Pons (tissue), 1 donor: Measurements from ENCODE around the gene CUL1.
A peak's percentile ranks its signal among the peaks of the same experiment; 100 is the strongest.
"Not testable (repeated sequence)": the region's sequence is repeated elsewhere in the genome, so short reads cannot be mapped to it uniquely, and the experiment has no call there.

Experiments used
- DNase-seq: peaks from one replicate; pipeline ENCODE4 v3.0.0-alpha.2; 2016; ENCODE audit warnings: low spot score

Gene CUL1

DNA sequence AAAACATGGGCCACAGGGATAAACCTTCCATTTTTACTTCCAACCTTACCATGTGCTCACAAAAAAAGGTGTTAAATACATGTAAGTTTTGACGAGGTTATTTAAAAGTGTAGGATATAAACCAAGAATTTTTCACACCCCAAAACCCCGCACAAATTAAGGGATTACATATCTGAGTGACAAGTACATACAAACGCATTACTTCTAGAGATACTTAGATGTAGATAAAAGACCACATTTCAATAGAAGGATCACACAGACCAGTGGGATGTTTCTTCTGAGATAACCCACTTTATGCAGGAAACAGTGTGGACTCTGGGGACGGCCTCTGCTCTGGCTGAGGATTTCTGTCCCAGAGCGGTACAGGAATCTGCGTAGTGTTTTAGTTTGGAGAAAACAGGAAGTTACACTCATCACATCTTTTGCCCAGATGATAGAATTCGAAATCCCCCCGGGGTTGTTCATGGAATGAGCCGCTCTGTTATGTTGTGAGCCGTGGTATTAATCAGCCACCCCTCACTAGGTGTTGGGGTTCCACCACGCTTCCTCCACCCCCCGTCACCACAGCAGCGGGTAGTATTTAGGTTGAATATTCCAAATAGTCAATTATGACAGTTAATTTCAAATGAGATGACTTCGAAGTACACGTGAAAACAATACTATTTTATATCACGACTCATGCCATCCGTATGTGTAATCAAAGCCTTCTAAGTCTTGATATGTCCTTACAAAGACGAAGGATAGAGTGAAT lies 1.3 kb upstream of the CUL1 start:
- DNase-seq, result peak; percentile 20

DNA sequence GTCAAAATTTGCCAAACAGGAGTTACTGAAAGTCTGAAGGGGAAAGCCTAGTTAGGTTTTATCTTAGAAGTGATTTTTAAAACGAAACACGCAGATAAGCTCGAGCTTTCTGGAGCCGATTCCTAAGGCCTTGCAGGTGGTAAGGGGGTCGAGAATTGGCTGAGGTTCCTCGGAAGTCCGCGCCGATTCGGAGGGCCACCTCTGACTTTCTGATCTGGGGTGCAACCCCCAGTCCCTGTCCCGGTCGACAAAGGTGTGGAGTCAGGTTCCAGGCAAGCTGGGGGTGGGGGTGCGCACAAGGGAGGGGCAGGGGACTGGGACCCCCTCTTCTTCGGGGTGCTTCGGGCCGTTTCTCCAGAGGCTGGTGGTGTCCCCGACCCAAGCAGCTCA lies 701 bp upstream of the CUL1 start:
- DNase-seq, result peak; percentile 16

DNA sequence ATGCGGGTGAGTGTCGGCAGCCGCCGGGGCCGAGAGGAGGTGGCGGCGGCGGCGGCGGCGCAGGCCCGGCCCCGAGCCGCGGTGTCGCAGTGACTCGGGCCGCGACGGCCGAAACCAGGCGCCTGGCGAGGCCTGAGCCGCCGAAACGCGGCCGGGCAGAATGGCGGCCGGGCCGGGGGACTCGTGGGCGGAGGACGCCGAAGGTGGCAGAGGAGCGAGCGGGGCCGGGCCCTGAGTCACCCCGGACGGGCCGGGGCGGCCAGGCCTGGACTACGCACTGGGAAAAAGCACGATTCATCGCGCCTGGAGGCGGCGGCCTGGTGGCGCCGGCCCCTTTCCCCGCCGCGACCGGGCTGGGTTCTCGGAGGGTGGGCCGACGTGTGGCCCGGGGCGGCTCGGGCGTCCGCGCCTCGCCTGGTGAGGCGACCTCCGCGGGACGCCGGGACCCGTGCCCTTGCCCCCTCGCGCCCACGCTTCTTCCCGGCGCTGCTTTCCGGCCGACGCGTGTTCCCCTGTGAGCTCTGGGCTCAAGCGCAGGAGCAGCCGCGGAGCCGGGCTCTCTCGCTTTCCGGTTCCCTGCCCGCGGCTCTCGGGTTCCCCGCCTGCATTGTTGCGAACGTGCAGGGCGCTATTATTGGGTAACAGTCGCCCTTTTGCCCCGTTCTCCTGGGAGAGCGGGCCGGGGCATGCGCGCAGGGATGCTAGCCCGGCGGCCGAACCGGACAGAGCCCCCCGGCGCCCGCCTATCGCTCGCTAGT lies 500 bp downstream of the CUL1 start:
- DNase-seq, result no peak

DNA sequence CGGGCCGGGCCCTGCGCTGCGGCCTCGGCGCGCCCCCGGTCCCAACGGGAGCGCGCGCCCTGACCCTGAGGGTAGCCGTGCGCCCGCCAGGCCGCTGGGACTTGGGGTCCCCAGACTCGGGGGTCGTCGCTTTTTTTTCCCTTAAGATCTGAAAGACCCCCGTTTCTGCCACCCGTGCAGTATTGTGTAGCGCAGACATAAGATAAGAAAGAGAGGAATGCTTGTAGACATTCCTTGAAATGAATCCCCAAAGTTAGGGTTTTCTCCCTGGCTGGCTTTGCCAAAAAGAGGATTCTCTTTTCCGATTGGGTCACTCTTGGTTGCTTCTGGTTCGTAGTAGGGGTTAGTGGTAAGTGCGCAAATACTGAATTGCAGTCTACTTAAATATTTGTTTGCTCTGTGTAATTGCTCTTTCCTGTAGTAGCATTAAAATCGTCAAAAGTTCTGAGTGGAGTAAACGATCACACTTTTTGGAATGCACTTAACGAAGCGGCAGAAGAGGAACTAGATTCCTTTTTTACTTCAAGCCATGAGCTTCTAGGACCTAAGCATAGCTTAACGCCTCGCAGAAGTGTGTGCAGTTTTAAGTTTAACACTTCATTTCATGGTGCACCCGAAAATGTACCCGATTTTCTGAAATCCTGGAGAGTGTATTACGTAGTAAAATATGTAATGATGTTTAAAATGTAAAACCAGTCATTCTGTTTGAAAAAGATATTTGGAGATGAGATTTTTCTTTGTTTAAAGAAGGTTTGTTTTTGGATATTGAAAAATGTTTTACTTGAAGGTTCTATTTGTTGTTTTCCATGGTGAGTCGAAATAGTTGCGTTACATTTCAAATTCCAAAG lies 1.3 kb downstream of the CUL1 start:
- DNase-seq, result peak; percentile 43

DNA sequence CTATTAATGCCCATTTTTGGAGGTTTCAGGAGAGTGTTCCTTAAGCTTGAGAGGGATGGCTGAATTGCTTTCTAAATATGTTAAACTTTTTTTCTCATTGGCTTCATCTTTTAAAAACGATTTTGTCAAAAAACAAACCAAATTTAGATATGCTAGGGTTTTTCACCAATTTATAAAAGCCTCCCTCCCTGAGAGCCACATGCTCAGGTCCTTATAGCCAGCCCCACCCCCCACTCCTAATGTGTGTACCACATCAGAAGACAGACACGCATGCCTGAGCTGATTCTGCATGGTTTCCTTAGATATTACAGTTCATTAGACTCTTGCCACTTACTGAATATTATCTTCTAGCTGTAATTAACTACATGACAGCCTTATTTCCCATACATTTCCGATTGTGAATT lies 2.0 kb downstream of the CUL1 start:
- no peak for DNase-seq

DNA sequence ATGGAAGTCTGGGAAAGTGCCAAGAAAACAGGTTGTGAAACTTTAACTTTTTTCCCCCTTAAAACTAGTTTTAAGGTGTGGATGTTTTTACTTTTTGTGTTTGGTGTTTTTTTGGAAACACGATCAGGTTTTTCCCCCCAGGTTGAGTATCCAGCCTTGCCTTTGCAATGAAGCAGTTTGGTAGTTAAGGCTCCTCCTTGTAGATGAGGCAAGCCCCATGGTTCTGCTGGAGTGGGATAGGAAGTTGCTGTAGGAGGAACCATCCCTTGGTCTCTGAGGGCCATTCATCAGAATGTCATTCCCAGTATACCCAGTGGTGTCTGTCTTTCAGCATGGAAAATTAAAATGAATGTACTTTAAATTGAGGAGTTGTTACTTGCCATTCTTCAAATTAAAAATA lies 2.7 kb downstream of the CUL1 start:
- DNase-seq, result no peak

DNA sequence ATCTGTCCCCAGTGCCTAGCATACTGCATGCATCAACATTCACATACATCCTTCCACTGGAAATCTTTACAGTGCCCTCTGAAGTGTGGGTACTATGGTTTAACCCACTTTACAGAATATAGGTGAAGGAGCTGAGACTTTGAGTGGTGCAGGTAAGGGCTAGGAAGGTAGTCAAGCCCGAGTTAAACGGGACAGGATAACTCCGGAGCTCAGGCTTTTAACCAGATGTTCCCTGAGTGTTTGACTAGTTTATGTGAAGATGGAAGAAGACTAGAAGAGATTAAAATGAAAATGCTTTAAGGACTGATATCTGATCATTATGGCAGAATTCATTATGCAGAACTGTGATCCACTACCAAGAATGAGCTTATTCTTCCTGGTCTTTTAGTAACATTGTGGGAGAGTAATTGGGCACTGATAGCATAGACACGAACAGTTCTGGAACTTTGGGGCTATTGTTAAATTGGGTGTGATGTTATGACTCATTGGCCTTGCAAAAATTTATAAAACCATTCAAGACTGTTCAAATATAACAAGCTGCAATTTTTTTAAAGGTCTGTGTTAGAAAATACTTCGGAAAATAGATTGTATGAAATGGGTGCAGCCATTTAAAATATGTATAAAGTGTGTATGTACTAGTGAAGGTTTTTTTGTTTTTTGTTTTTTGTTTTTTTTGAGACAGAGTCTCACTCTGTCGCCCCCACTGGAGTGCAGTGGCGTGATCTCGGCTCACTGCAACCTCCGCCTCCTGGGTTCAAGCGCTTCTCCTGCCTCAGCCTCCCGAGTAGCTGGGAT lies 4.4 kb downstream of the CUL1 start:
- DNase-seq, result peak; percentile 38

DNA sequence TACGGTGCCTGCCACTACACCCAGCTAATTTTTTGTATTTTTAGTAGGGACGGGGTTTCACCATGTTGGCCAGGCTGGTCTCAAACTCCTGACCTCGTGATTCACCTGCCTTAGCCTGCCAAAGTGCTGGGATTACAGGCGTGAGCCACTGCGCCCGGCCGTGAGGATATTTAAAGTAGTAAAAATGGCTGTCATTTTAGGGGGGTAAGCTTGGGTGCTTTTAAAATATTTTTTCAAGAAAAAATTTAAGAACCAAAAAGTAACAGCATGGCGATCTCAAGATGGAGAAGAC lies 4.9 kb downstream of the CUL1 start:
- DNase-seq, result not testable (repeated sequence)

DNA sequence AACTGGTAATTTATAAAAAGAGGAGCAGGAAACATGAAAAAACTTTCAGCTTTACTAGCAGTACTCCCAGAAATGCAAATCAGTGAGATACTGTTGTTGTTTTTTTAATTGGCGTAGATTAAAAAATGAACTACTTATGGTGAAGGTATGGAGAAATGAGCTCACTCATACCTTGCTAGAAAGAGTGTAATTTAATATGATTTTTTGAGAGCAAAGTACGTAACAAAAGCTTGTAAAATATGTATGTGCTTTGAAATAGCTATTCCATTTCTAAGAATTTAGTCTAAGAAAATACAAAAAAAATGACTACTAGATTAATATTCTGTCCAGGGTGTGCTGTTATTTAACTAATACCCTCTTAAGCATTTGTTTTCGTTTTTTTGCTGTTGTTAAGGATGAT lies 5.5 kb downstream of the CUL1 start:
- DNase-seq, result no peak

DNA sequence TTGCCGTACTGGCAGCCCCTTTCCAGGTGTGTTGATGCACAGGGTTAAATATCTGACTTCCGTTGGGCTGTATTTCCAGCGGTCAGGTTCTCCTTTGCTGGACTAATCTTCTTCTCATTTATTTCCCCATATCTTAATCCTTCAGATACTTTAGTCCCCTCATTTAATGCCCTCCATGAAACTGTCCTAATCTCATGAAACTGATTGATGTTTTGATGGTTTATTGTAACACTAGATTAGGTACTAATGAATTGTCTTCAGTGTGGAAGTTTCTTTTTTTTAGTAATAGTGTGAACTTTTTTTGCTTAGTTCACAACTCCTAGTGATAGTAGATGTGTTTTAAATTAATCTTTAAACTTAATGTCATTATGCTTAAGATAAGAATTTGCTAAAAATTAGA lies 6.3 kb downstream of the CUL1 start:
- no peak for DNase-seq

DNA sequence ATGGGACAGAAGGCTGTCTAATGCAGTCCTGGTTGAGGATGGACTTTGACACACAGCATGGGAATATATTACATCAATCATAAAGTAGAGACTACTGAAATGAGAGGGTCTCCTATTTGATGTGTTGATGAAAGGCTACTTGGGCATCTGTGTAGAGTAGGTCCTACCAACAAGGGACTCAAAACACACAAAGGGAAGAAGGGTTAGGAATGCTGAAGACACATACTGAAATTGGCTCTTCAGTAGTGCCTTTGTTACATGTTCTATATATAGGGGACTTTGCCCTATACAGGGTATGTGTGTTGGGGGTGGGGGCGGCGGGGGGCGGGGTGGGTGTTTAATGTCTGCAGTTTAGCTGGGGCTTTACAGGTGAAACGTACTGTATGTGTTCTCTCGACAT lies 7.7 kb downstream of the CUL1 start:
- no peak for DNase-seq

DNA sequence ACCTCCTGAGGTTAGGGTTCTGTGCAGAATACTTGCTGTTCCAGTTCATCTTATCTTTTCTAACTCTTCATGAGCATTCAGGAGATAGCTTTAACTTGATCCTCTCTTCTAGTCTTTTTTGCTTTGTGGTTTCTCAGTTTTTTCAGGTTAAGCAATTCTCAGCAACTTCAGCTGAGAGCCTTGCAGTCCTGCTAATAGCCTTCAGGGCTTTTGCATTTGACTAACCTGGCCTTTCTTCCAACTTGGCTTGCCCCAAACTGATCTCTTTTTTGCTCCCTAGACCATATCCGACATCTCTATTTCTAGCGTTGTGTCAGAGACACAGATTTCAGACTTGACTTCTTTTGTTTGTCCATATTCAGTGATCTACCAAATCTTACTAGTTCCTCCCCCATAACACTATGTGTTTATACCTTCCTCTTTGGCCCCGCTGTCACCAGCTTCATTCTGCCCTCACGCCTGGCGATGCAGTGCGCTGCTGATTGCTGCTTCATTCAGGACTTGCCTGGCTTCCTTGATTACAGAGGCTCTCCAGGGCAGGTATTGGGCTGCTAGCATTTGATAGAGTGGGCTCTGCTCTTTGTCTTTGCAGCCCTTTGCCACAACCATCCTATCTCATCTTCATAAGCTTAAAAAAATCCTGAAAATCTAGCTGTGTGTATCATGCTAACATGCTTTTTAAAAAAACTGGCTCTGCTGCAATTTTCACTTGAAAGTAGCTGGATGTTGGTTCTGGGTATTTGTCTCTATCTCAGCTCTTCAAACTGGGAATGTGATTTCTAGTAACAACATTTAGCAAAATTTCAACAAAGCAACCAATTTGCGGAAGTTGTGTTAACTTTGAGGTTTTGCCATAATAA lies 9.6 kb downstream of the CUL1 start:
- DNase-seq, result no peak

DNA sequence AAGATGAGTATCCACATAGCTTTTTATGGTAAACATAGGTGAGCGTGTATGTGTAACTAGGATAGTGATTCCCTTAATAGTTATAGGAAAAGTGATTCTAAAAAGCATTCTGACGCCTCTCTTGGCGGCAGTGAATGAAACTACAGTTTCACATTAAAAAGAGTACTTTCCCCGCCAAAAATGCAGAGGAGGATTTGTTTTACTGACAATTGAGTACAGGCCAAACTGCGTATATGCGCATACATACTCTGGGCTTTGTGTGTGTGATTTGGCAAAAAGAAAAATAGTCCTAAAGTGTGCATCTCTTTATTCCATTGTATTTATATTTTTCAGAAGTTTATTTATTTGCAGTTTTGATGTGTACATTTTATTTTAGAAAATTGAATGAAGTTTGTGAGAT lies 10.3 kb downstream of the CUL1 start:
- DNase-seq, result no peak

DNA sequence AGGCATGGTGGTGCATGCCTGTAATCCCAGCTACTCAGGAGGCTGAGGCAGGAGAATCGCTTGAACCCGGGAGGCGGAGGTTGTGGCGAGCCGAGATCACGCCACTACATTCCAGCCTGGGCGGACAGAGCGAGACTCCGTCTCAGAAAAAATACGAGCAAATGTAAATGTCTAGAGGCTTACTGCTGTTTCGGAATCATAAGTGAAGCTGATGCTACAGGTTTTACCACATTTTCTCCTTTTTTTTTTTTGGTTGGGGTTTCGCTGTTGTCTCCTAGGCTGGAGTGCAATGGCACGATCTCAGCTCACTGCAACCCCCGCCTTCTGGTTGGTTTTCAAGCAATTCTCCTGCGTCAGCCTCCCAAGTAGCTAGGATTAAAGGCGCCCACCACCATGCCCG lies 11.7 kb downstream of the CUL1 start:
- not testable (repeated sequence) for DNase-seq

DNA sequence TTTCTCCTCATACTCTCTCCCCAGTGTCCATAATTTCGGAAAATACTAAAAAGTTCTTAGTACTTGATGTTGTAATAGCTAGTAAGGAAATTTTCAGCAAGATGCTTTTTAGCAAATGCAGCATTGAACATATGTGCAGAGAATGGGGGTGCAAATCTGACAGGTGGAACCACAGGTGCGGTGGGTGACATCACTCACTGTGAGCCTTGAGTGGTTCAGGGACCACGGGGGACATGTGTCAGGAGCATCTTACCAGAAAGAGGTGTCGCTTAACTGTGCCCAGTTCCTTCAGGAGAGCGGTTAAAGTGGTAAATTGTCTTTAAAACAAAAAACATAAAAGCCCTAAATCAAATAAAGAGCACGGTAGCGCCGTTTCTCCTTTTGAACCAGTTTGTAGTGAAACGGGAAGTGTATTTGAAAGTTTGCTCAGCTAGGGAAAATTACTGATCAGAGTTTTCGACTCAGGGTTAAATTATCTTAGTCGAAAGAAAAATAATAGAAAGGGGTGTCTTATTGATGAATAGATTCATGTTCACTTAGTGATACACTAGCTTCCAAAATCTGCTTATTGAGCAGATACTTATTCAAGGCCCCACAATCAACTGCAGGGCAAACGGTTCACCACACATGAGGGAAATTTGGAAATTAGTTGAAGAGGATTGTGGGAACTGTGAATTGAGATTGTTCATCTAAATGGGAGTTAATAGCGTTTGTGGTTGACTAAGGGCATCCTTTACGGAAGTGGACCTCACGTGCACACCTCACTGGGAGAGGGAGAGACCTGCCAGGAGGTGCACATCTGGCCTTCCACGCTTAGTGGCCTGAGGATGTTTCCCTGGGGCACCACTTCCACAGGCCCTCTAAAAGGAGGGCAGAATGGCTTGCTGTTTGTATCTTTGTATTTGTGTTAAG lies 12.7 kb downstream of the CUL1 start:
- no peak for DNase-seq

DNA sequence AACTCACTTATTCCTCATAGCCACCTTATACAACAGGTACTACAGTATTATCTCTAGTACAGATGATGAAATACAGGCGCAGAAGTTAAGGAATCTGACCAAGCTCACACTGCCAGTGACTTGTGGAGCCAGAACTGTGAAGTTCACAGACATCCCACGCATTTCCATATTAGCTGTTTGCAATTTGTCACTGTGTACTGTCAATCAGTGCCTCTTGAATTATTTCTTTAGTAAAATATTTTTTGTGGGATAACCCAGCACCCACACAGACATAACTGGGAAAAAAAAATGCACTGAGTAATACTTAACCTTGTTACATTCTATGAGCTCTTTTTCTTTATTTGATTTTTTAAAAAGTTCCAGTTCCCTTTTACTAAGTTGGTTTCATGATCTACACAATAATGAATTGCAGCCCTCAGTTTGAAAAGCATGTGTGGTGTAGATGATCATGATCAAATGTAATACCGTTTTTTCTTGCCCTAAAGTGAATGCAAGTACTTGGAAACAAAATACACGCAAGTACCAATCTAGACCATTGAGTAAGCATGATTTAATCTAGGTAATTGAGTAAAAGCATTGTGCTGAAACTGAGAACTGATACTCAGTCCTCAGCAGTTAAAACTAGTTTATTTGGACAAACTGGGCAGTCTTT lies 14.1 kb downstream of the CUL1 start:
- no peak for DNase-seq

DNA sequence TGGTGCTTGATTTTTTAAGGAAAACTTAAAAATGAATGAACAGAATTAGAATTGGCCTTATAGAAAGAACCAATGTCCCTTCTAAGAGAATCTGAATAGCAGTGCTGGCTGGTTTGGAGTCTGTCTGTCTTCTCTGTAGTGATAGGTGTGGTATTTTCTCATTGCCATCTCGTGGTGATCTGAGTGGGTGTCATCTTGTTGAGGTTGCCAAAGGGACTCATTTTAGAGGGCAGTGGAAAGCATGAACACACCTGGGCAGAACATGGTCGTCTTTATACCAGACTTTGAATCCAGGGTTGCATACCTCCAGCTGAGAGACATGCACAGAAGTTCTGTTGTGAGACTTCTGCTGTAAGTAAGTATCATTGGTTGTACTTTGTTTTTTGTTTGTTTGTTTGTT lies 15.8 kb downstream of the CUL1 start:
- no peak for DNase-seq

DNA sequence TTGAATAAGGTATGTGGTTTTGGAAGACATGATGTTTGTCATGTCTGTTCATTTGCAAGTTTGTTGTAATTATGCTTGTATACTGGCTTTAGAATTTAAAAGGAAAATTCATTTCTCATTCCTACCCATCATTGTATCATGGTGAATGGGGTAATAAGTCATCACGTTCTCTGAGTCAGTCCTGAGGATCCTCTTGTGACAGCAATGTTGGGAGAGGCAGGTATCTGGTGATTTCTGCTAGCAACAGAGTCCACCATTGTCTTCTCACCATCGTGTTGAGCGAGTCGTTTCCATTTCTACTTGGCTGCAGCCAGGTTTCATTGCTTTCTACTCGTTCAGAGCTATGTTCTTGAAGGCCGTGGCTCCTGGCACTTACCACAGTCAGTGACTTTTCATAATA lies 16.3 kb downstream of the CUL1 start:
- no peak for DNase-seq

DNA sequence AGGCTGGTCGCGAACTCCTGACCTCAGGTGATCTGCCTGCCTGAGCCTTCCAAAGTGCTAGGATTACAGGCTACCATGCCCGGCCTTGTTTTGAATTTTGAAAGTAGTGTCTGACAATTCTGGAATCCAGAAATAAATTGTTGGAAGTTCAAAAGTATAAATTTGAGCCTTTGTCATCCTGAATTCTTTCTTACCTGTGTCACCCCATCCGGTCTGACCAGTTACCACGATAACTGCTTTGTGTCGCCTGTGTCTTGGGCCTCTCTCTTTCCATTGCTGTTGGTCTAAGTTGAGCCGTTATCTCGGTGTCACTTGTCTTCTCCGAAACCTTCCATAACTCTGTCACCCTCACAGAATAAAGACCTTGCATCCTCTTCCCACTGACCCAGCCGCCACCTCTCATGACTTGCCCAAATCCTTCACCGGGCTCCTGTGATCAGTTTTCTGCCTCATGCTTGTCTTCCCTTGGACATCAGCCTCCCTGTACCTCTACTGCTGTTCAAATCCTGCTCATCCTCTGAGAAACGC lies 18.6 kb downstream of the CUL1 start:
- no peak for DNase-seq
